DMS53 treated with DMSO at 0.1 percent for 48 hours (cell line): ENCODE results near the gene ATP13A5.

ENCODE experiments used
- DNase-seq: peaks from one replicate; lab custom pipeline; 2025; ENCODE audit not compliant: unreplicated experiment; lab: John Stamatoyannopoulos, UW

Gene ATP13A5

GRCh38 chr3:193378706-193379105, at the start of gene ATP13A5:
Gene ATP13A5, minus strand, starts transcription at chr3:193378753. Its CDS starts 28 bp downstream, at chr3:193378725.
- DNase-seq: no peak

GRCh38 chr3:193418576-193419373, 40.2 kb upstream of the ATP13A5 start:
- no peak for DNase-seq

GRCh38 chr3:193416629-193417028, 38.1 kb upstream of the ATP13A5 start:
- DNase-seq: no peak

GRCh38 chr3:193407688-193408087, 29.1 kb upstream of the ATP13A5 start:
- no peak for DNase-seq

- no peak for DNase-seq
These were observed 28.6 kb upstream of the ATP13A5 start for GRCh38 chr3:193407112-193407511.

GRCh38 chr3:193403307-193403706, 24.8 kb upstream of the ATP13A5 start:
- no peak for DNase-seq

- no peak for DNase-seq
These were observed 21.8 kb upstream of the ATP13A5 start for GRCh38 chr3:193400304-193400703.

GRCh38 chr3:193396451-193397244, 18.1 kb upstream of the ATP13A5 start:
- DNase-seq: no peak

- no peak for DNase-seq
These were observed 13.3 kb upstream of the ATP13A5 start for GRCh38 chr3:193391902-193392301.

- DNase-seq: no peak
These were observed 10.8 kb upstream of the ATP13A5 start for GRCh38 chr3:193389335-193389734.

GRCh38 chr3:193388361-193388760, 9.8 kb upstream of the ATP13A5 start:
- no peak for DNase-seq

GRCh38 chr3:193387596-193387995, 9.0 kb upstream of the ATP13A5 start:
- DNase-seq: no peak

GRCh38 chr3:193377591-193377990, 962 bp downstream of the ATP13A5 start:
- no peak for DNase-seq

GRCh38 chr3:193375614-193376013, 2.9 kb downstream of the ATP13A5 start:
- no peak for DNase-seq

- no peak for DNase-seq
These were observed 5.8 kb downstream of the ATP13A5 start for GRCh38 chr3:193372783-193373182.

GRCh38 chr3:193367868-193368267, 10.7 kb downstream of the ATP13A5 start:
- no peak for DNase-seq

GRCh38 chr3:193357291-193357690, 21.3 kb downstream of the ATP13A5 start:
- DNase-seq: no peak

- no peak for DNase-seq
These were observed 24.1 kb downstream of the ATP13A5 start for GRCh38 chr3:193354423-193354822.

GRCh38 chr3:193350744-193351143, 27.8 kb downstream of the ATP13A5 start:
- DNase-seq: no peak

GRCh38 chr3:193348686-193349085, 29.9 kb downstream of the ATP13A5 start:
- no peak for DNase-seq

- DNase-seq: peak; percentile 64
These were observed 30.7 kb downstream of the ATP13A5 start for GRCh38 chr3:193347521-193348501.
